Body of pancreas (tissue), 4 donors: ENCODE data around the gene TEAD1. TPM values are rescaled to one million over a fixed set of nuclear protein-coding genes. Genes with fewer than 3 reads are reported as not detected.

Experiments
- ATAC-seq: fragments of 150-250 bp; one replicate; pipeline ENCODE4 v1.9.1; 2016
- DNase-seq, 4 donors: peaks; one replicate each; pipeline ENCODE4 v3.0.0-alpha.2; 2019
- H3K27ac ChIP-seq, 4 donors: fragments of 200-600 bp; sonication (generic); 1 replicate in 3 of 4; 2 replicates in 1 of 4; pipeline versions ENCODE4 v1.5.1 to v1.6.1; 2016 to 2019; ENCODE audit warnings: mild to moderate bottlenecking in 1 of 4, mixed read lengths in 1 of 4, moderate library complexity in 1 of 4
- H3K27me3 ChIP-seq, 2 donors: fragments of 200-600 bp; sonication (generic); one replicate each; pipeline ENCODE4 v1.6.0; 2016; ENCODE audit warnings: mild to moderate bottlenecking in 1 of 2
- H3K36me3 ChIP-seq, 2 donors: fragments of 200-600 bp; sonication (generic); replicated peaks in 1 of 2; 2 replicates each; pipeline ENCODE4 v1.5.1; 2016; ENCODE audit warnings: low read depth in 2 of 2; ENCODE audit not compliant: insufficient read depth in 1 of 2
- H3K4me1 ChIP-seq: fragments of 200-600 bp; sonication (generic); one replicate; pipeline ENCODE4 v1.6.0; 2016
- H3K4me3 ChIP-seq, 2 donors: fragments of 200-600 bp; sonication (generic); 1 replicate in 1 of 2; 2 replicates in 1 of 2; pipeline ENCODE4 v1.5.1; 2016 to 2019
- H3K9me3 ChIP-seq, 3 donors: fragments of 200-600 bp; sonication (generic); 1 replicate in 2 of 3; 2 replicates in 1 of 3; pipeline ENCODE4 v1.5.1; 2016
- POLR2A ChIP-seq, 3 donors: fragments of 450-650 bp; IDR thresholded peaks; one replicate each; pipeline ENCODE4 v1.6.1; 2016; ENCODE audit warnings: antibody characterized with exemption in 3 of 3, mild to moderate bottlenecking in 2 of 3
- WGBS, 2 donors: methylation state at CpG; one replicate each; pipeline ENCODE4 v1.1.5; 2017; 5-methylcytosine and 5-hydroxymethylcytosine counted together
- intact Hi-C: fragments of 100-400 bp; cut with DNase I; formaldehyde crosslinking; loops from one replicate; pipeline ENCODE4 v1.15.1; 2023
- total RNA-seq, 2 donors: library from RNA; depleted of rRNA; stranded (reverse); fragments of >200 nt; gene quantifications; one replicate each; pipeline ENCODE4 v1.1.0, GENCODE V29; 2016
- TF ChIP-seq, protein P1 (sequence below), 7 experiments: fragments of 450-650 bp in 4 of 7; fragments of 200-600 bp in 3 of 7; sonication (generic) in 3 of 7; IDR thresholded peaks; one replicate each; pipeline ENCODE4 v1.5.1; 2016 to 2019; ENCODE audit warnings: antibody characterized with exemption in 7 of 7

The TEAD1 gene
- total RNA-seq, 2 donors from 2014 or later = 36.9 to 55.0 TPM

GRCh38 chr11:12797996-12798395 is 123.8 kb downstream of the TEAD1 start:
- 86 to 93% methylated on average over 3 of the region's 3 CpGs for WGBS, 2 donors
- H3K4me1 ChIP-seq = peaks cover 59% of the 10 kb centered on the region
- DNase-seq = no peak

GRCh38 chr11:12798609-12799011 is 124.4 kb downstream of the TEAD1 start:
- Histone ChIP-seq H3K27me3 (no peaks in the 10 kb centered on the region), H3K27ac (peak overlapping the region; percentile 34 to 89 (median 83)), H3K36me3 (no peaks in the 10 kb centered on the region), H3K9me3 (no peaks in the 10 kb centered on the region), H3K4me1 (peaks cover 59% of the 10 kb centered on the region), H3K4me3 (no peak overlapping the region)
- ATAC-seq = no peak
- no peak for DNase-seq
- intact Hi-C loops = no loop called here
- 27 to 39% methylated on average over 4 of the region's 4 CpGs for WGBS, 2 donors
- TF ChIP-seq, protein P1, sequence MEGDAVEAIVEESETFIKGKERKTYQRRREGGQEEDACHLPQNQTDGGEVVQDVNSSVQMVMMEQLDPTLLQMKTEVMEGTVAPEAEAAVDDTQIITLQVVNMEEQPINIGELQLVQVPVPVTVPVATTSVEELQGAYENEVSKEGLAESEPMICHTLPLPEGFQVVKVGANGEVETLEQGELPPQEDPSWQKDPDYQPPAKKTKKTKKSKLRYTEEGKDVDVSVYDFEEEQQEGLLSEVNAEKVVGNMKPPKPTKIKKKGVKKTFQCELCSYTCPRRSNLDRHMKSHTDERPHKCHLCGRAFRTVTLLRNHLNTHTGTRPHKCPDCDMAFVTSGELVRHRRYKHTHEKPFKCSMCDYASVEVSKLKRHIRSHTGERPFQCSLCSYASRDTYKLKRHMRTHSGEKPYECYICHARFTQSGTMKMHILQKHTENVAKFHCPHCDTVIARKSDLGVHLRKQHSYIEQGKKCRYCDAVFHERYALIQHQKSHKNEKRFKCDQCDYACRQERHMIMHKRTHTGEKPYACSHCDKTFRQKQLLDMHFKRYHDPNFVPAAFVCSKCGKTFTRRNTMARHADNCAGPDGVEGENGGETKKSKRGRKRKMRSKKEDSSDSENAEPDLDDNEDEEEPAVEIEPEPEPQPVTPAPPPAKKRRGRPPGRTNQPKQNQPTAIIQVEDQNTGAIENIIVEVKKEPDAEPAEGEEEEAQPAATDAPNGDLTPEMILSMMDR (IDR thresholded peaks at IDR 0.05) = no peak
- no peak for TF ChIP-seq POLR2A (IDR thresholded peaks at IDR 0.05)

More at GRCh38 chr11:12797996-12798395, 123.8 kb downstream of the TEAD1 start:
- H3K27me3 ChIP-seq = no peaks in the 10 kb centered on the region
- TF ChIP-seq, protein P1 (IDR thresholded peaks at IDR 0.05) = no peak
- TF ChIP-seq POLR2A (IDR thresholded peaks at IDR 0.05) = no peak
- intact Hi-C loops = no loop called here
- H3K4me3 ChIP-seq = no peak overlapping the region
- no peak for ATAC-seq
- H3K27ac ChIP-seq = peak overlapping the region in 1 of 4 donors; percentile 89
- no peaks in the 10 kb centered on the region for H3K36me3 ChIP-seq
- no peaks in the 10 kb centered on the region for H3K9me3 ChIP-seq

- intact Hi-C loops = no loop called here
Measured at GRCh38 chr11:12799334-12799835, 125.2 kb downstream of the TEAD1 start.

DNA sequence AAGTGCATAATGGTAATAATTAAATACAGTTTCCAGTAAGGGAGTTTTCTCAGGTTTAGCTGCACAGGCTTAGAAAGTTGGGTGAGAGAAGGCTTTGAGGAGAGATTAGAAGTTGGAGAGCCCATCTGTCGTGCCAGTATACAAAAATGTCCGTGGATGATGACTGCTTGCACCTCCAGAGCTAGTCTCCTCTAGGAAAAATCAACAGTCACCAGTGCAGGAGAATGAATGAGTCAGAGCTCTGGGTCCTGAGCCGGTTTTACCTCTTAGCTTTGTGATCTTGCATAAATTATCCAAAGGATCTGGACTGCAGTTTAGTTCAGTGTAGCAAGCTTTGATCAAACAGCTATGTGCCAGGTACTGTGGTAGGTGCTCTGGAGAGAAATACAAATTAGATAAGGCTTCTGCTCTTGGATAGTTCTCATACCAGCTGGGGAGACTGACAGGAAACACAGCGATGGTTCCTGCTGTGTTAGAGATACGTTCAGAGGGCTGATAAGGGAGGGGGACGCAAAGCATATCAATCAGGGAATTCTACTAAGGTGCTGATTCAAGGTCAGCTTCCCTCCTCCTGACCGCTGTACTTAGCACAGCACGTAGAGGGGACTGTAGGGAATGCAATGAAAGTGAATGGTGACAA is 125.9 kb downstream of the TEAD1 start:
- Histone ChIP-seq H3K27me3 (no peaks in the 10 kb centered on the region), H3K27ac (peak overlapping the region; percentile 4 to 89 (median 83)), H3K4me3 (no peak overlapping the region), H3K4me1 (peaks cover 74% of the 10 kb centered on the region), H3K9me3 (no peaks in the 10 kb centered on the region), H3K36me3 (no peaks in the 10 kb centered on the region)
- whole genome bisulfite sequencing, 2 donors = 5 to 6% methylated on average over 8 of the region's 8 CpGs
- ATAC-seq (peak; percentile 70), DNase-seq (peak; percentile 62 to 85 (median 74))
- intact Hi-C loops = no loop called here
- TF ChIP-seq, protein P1 (IDR thresholded peaks at IDR 0.05) = peak in 1 of 7 experiments; percentile 4
- peak in 2 of 3 donors; percentile 44 to 47 for TF ChIP-seq POLR2A (IDR thresholded peaks at IDR 0.05)

More at GRCh38 chr11:12799334-12799835, 125.2 kb downstream of the TEAD1 start:
- Histone ChIP-seq H3K4me3 (no peak overlapping the region), H3K9me3 (no peaks in the 10 kb centered on the region), H3K27me3 (no peaks in the 10 kb centered on the region), H3K4me1 (peaks cover 66% of the 10 kb centered on the region), H3K36me3 (no peaks in the 10 kb centered on the region), H3K27ac (peak overlapping the region; percentile 7 to 89 (median 83))
- TF ChIP-seq, protein P1 (IDR thresholded peaks at IDR 0.05) = no peak
- no peak for TF ChIP-seq POLR2A (IDR thresholded peaks at IDR 0.05)
- WGBS, 2 donors = 16 to 18% methylated on average over 4 of the region's 4 CpGs
- DNase-seq = no peak
- no peak for ATAC-seq
